DOHH2 (cell line): ENCODE measurements around the gene FADS6.
"Not testable (repeated sequence)": the region's sequence is repeated elsewhere in the genome, so short reads cannot be mapped to it uniquely, and the experiment has no call there.

Source experiments
- H3F3A ChIP-seq: fragments of 200-600 bp; sonication (generic), shearing (Covaris generic); 2 replicates; pipeline ENCODE4 v1.6.0; 2016; ENCODE audit warnings: antibody characterized with exemption, mild to moderate bottlenecking; ENCODE audit not compliant: control insufficient read depth, insufficient read depth
- H3K27ac ChIP-seq: fragments of 200-600 bp; sonication (generic); 2 replicates; pipeline ENCODE4 v1.5.1; 2014; ENCODE audit warnings: low read depth, mild to moderate bottlenecking, low read length, moderate library complexity
- H3K27me3 ChIP-seq: fragments of 200-600 bp; sonication (generic); 2 replicates; pipeline ENCODE4 v1.6.1; 2014; ENCODE audit warnings: mild to moderate bottlenecking, low read length, mixed read lengths; ENCODE audit not compliant: control insufficient read depth
- H3K36me3 ChIP-seq: fragments of 200-600 bp; sonication (generic); 2 replicates; pipeline ENCODE4 v1.6.1; 2014; ENCODE audit warnings: mild to moderate bottlenecking, low read length, moderate library complexity, mixed read lengths; ENCODE audit not compliant: control insufficient read depth
- H3K4me1 ChIP-seq: fragments of 200-600 bp; sonication (generic); 2 replicates; pipeline ENCODE4 v1.6.1; 2014; ENCODE audit warnings: mild to moderate bottlenecking, low read length, mixed read lengths; ENCODE audit not compliant: control insufficient read depth
- H3K4me2 ChIP-seq: fragments of 200-600 bp; sonication (generic); 2 replicates; pipeline ENCODE4 v1.6.0; 2014; ENCODE audit warnings: mild to moderate bottlenecking, low read length, moderate library complexity
- H3K4me3 ChIP-seq: fragments of 200-600 bp; sonication (generic); 2 replicates; pipeline ENCODE4 v1.5.1; 2014; ENCODE audit warnings: mild to moderate bottlenecking, low read length, mixed read lengths
- H3K79me2 ChIP-seq: fragments of 200-600 bp; sonication (generic); 2 replicates; pipeline ENCODE4 v1.6.1; 2014; ENCODE audit warnings: mild to moderate bottlenecking, low read length, mixed read lengths; ENCODE audit not compliant: control insufficient read depth
- H3K9me2 ChIP-seq: fragments of 200-600 bp; sonication (generic); replicated peaks from 2 replicates; pipeline ENCODE4 v1.6.1; 2014; ENCODE audit warnings: mild to moderate bottlenecking, low read length, mixed read lengths; ENCODE audit not compliant: control insufficient read depth
- H3K9me3 ChIP-seq: fragments of 200-600 bp; sonication (generic); 2 replicates; pipeline ENCODE4 v1.6.1; 2014; ENCODE audit warnings: antibody characterized with exemption, low read length, mixed read lengths; ENCODE audit not compliant: control insufficient read depth, insufficient read depth
- H4K20me1 ChIP-seq: fragments of 200-600 bp; sonication (generic); 2 replicates; pipeline ENCODE4 v1.6.0; 2014; ENCODE audit warnings: low read depth, mild to moderate bottlenecking, antibody characterized with exemption, low read length, moderate library complexity; ENCODE audit not compliant: control insufficient read depth, insufficient read depth
- EZH2phosphoT487 ChIP-seq: fragments of 200-600 bp; sonication (generic); IDR thresholded peaks from 2 replicates; pipeline ENCODE4 v1.6.1; 2017; ENCODE audit warnings: borderline replicate concordance, mild to moderate bottlenecking, antibody characterized with exemption, low read length, moderate library complexity, mixed read lengths
- TF ChIP-seq, protein P1 (sequence below): fragments of 200-600 bp; sonication (generic); IDR thresholded peaks from one replicate; pipeline ENCODE4 v1.5.1; 2014; ENCODE audit warnings: antibody characterized with exemption, mild to moderate bottlenecking, low read depth, low read length; ENCODE audit not compliant: poor library complexity, severe bottlenecking

The FADS6 gene

DNA sequence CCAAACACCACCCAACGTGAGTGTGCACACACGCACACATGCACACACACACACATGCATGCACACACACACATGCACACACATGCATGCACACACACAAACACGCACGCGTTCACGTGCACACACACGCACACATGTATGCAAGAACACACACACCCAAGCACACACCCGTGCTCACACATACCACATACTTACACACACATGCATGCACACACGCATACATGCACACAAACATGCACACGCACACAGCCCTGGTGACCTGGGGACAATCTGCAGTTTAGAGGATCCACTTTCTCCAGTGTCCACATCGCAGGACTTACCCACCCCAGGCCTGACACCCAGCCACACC, 23.4 kb upstream of the FADS6 start:
- H3K79me2 ChIP-seq: no peaks in the 10 kb centered on the region
- no peaks in the 10 kb centered on the region for H3K4me1 ChIP-seq
- no peak overlapping the region for H3K4me2 ChIP-seq
- TF ChIP-seq, protein P1, sequence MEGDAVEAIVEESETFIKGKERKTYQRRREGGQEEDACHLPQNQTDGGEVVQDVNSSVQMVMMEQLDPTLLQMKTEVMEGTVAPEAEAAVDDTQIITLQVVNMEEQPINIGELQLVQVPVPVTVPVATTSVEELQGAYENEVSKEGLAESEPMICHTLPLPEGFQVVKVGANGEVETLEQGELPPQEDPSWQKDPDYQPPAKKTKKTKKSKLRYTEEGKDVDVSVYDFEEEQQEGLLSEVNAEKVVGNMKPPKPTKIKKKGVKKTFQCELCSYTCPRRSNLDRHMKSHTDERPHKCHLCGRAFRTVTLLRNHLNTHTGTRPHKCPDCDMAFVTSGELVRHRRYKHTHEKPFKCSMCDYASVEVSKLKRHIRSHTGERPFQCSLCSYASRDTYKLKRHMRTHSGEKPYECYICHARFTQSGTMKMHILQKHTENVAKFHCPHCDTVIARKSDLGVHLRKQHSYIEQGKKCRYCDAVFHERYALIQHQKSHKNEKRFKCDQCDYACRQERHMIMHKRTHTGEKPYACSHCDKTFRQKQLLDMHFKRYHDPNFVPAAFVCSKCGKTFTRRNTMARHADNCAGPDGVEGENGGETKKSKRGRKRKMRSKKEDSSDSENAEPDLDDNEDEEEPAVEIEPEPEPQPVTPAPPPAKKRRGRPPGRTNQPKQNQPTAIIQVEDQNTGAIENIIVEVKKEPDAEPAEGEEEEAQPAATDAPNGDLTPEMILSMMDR: no peak
- TF ChIP-seq EZH2phosphoT487: no peak
- no peak overlapping the region for H3K4me3 ChIP-seq
- no peaks in the 10 kb centered on the region for H3K9me3 ChIP-seq
- peaks cover 11% of the 10 kb centered on the region for H3K27me3 ChIP-seq
- H4K20me1 ChIP-seq: no peaks in the 10 kb centered on the region
- H3K36me3 ChIP-seq: no peaks in the 10 kb centered on the region
- H3K9me2 ChIP-seq: no peaks in the 10 kb centered on the region
- H3K27ac ChIP-seq: no peak overlapping the region
- H3F3A ChIP-seq: no peaks in the 10 kb centered on the region

DNA sequence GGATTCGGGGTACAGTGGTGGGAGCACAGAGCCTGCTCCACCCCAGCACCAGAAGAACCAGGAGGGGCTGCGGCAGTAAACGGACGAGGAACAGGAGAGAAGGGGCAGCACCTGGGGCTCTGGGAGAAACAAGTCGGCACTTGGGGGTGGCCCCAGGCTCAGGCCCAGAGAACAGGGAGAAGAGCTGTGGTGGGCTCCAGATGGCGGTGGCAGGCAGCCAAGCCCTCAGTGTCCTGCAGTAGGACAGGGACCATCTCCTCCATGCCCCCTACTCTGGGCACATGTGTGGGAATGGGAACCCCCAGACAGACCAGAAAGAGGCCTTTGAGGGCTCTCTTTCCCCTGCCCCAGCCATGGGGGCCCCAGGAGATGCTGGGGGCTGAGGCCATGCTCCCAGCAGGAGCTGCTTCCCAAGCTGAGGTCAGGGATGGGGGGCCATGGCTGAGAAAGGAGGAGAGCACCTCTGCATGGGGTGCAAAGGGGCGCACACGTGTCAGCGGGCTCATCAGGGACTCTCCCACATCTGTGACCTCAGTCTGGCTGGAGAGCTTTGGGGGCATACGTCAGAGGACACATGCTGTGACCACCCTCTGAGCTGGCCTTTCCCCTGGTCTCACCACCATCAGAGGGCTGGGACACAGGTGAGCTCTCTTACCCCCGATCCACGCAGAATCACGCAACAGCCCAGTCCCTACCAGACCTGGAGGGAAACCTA, 22.9 kb upstream of the FADS6 start:
- H3K9me2 ChIP-seq: no peaks in the 10 kb centered on the region
- no peaks in the 10 kb centered on the region for H4K20me1 ChIP-seq
- no peaks in the 10 kb centered on the region for H3K79me2 ChIP-seq
- no peaks in the 10 kb centered on the region for H3F3A ChIP-seq
- no peak overlapping the region for H3K4me2 ChIP-seq
- H3K4me3 ChIP-seq: no peak overlapping the region
- H3K9me3 ChIP-seq: no peaks in the 10 kb centered on the region
- no peaks in the 10 kb centered on the region for H3K4me1 ChIP-seq
- TF ChIP-seq, protein P1: no peak
- no peak for TF ChIP-seq EZH2phosphoT487
- H3K36me3 ChIP-seq: no peaks in the 10 kb centered on the region
- no peak overlapping the region for H3K27ac ChIP-seq
- peaks cover 6% of the 10 kb centered on the region for H3K27me3 ChIP-seq

DNA sequence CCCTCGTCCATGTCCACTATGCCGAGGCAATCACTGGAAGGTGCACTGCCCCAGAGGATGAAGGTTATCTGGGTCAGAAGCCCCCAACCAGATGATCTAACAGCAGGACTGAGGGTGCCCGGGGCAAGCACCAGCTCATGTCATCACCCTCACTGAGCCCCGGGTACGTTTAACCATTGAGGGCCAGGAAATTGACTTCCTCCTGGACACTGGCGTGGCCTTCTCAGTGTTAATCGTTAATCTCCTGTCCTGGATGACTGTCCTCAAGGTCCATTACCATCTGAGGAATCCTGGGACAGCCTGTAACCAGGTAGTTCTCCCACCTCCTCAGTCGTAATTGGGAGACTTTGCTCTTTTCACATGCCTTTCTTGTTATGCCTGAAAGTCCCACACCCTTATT, 18.0 kb upstream of the FADS6 start:
- H3K4me2 ChIP-seq, H3F3A ChIP-seq, H3K79me2 ChIP-seq, H3K4me3 ChIP-seq, H3K27ac ChIP-seq, H3K27me3 ChIP-seq, H3K9me3 ChIP-seq, H3K4me1 ChIP-seq, H3K9me2 ChIP-seq, H4K20me1 ChIP-seq, H3K36me3 ChIP-seq: not testable (repeated sequence)

DNA sequence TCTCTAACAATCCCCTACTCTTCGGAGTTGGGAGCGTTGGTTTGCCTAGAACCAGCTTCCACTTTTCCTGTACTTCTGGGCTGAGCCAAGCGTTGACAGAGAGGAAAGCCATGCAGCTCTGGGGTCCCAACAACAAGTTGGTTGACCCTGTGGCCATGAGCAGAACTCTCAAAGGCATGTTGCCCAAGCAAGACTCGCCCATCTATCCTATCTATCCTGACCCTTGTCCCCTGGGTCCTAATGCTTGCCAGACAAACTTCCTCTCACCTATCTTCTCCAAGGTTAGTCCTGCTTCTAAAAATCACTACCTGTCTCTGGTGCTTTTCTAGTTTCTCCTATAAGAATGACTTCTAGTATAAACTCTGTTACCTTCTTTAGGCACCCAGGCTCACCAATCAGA, 15.7 kb upstream of the FADS6 start:
- H3F3A ChIP-seq, H3K4me1 ChIP-seq, H3K4me2 ChIP-seq: not testable (repeated sequence)

More for the DNA sequence above, 15.7 kb upstream of the FADS6 start:
- not testable (repeated sequence) for H4K20me1 ChIP-seq, H3K79me2 ChIP-seq, H3K27ac ChIP-seq, H3K9me2 ChIP-seq, H3K36me3 ChIP-seq, H3K4me3 ChIP-seq, H3K27me3 ChIP-seq, H3K9me3 ChIP-seq
